Hepatocyte (in vitro differentiated cells): ENCODE results near the gene DCDC1. TPM values are rescaled to one million over a fixed set of nuclear protein-coding genes. Genes with fewer than 3 reads are reported as not detected.

ENCODE experiments used
- DNase-seq: peaks from one replicate; pipeline ENCODE4 v3.0.0-alpha.2; 2016; ENCODE audit warnings: low spot score
- H2AFZ ChIP-seq: fragments of 200-600 bp; sonication (generic); 2 replicates; pipeline ENCODE4 v1.6.0; 2016; ENCODE audit warnings: antibody characterized with exemption, mild to moderate bottlenecking
- H3K27ac ChIP-seq: fragments of 200-600 bp; sonication (generic); 2 replicates; pipeline ENCODE4 v1.5.1; 2016; ENCODE audit warnings: mild to moderate bottlenecking
- H3K27me3 ChIP-seq: fragments of 200-600 bp; sonication (generic); 2 replicates; pipeline ENCODE4 v1.6.1; 2016
- H3K36me3 ChIP-seq: fragments of 200-600 bp; sonication (generic); replicated peaks from 2 replicates; pipeline ENCODE4 v1.5.1; 2016; ENCODE audit warnings: low read depth; ENCODE audit not compliant: insufficient read depth
- H3K4me1 ChIP-seq: fragments of 200-600 bp; sonication (generic); 2 replicates; pipeline ENCODE4 v1.5.1; 2016; ENCODE audit warnings: mild to moderate bottlenecking, moderate library complexity; ENCODE audit not compliant: insufficient read depth
- H3K4me2 ChIP-seq: fragments of 200-600 bp; sonication (generic); 2 replicates; pipeline ENCODE4 v1.6.0; 2016
- H3K4me3 ChIP-seq: fragments of 200-600 bp; sonication (generic); 2 replicates; pipeline ENCODE4 v1.5.1; 2016; ENCODE audit warnings: mild to moderate bottlenecking
- H3K79me2 ChIP-seq: fragments of 200-600 bp; sonication (generic); 2 replicates; pipeline ENCODE4 v1.6.0; 2017; ENCODE audit warnings: mild to moderate bottlenecking
- H3K9me2 ChIP-seq: fragments of 200-600 bp; sonication (generic); replicated peaks from 2 replicates; pipeline ENCODE4 v1.6.0; 2017; ENCODE audit warnings: mild to moderate bottlenecking; ENCODE audit not compliant: insufficient read depth
- H3K9me3 ChIP-seq: fragments of 200-600 bp; sonication (generic); 2 replicates; pipeline ENCODE4 v1.5.1; 2016; ENCODE audit warnings: low read depth, mild to moderate bottlenecking
- H4K20me1 ChIP-seq: fragments of 200-600 bp; sonication (generic); 2 replicates; pipeline ENCODE4 v1.6.0; 2016; ENCODE audit warnings: mild to moderate bottlenecking; ENCODE audit not compliant: insufficient read depth, poor library complexity, severe bottlenecking
- CTCF ChIP-seq: fragments of 200-600 bp; sonication (generic); IDR thresholded peaks from 2 replicates; pipeline ENCODE4 v1.5.1; 2016; ENCODE audit warnings: antibody characterized with exemption, mild to moderate bottlenecking; ENCODE audit not compliant: poor library complexity
- EZH2 ChIP-seq: fragments of 200-600 bp; sonication (generic); IDR thresholded peaks from 2 replicates; pipeline ENCODE4 v1.6.1; 2016; ENCODE audit warnings: antibody characterized with exemption, mild to moderate bottlenecking, borderline replicate concordance
- EZH2phosphoT487 ChIP-seq: fragments of 200-600 bp; sonication (generic); IDR thresholded peaks from one replicate; pipeline ENCODE4 v1.6.1; 2018; ENCODE audit warnings: antibody characterized with exemption, mild to moderate bottlenecking, low read depth, moderate library complexity; ENCODE audit not compliant: unreplicated experiment, severe bottlenecking
- WGBS: methylation state at CpG from one replicate; pipeline ENCODE4 v1.1.6; 2016; ENCODE audit warnings: low lambda C conversion rate; ENCODE audit errors: missing lambda C conversion rate; 5-methylcytosine and 5-hydroxymethylcytosine counted together
- polyA plus RNA-seq: library from polyadenylated mRNA; unstranded; fragments of >200 nt; fragmentation: Nextera tagmentation; extraction: Ambion mirVana; gene quantifications from 2 replicates; pipeline ENCODE4 v1.2.1, GENCODE V29; 2016
- total RNA-seq: library from RNA; depleted of rRNA; stranded (reverse); fragments of >200 nt; gene quantifications from 2 replicates; pipeline ENCODE4 v1.2.3, GENCODE V29; 2014

DCDC1 gene
- total and polyA plus RNA-seq, 2 experiments from 2014 or later: 0.63 to 1.9 TPM

GRCh38 chr11:31026315-31026714 is 343.2 kb downstream of the DCDC1 start:
- H3K27ac ChIP-seq: no peak overlapping the region
- H2AFZ ChIP-seq: no peak overlapping the region
- no peaks in the 10 kb centered on the region for H4K20me1 ChIP-seq
- DNase-seq: no peak
- no peaks in the 10 kb centered on the region for H3K4me1 ChIP-seq
- TF ChIP-seq EZH2 (no peak), CTCF (no peak), EZH2phosphoT487 (no peak)
- no peaks in the 10 kb centered on the region for H3K9me3 ChIP-seq
- H3K79me2 ChIP-seq: no peaks in the 10 kb centered on the region
- no peaks in the 10 kb centered on the region for H3K9me2 ChIP-seq
- H3K4me3 ChIP-seq: no peak overlapping the region
- no peak overlapping the region for H3K4me2 ChIP-seq
- 88% methylated on average over 6 of the region's 6 CpGs for WGBS
- no peaks in the 10 kb centered on the region for H3K36me3 ChIP-seq
- H3K27me3 ChIP-seq: no peaks in the 10 kb centered on the region

GRCh38 chr11:31022080-31022479 is 347.5 kb downstream of the DCDC1 start:
- H3K4me3 ChIP-seq: no peak overlapping the region
- H3K4me1 ChIP-seq: no peaks in the 10 kb centered on the region
- H3K4me2 ChIP-seq: no peak overlapping the region
- no peaks in the 10 kb centered on the region for H3K27me3 ChIP-seq
- H3K9me2 ChIP-seq: no peaks in the 10 kb centered on the region
- no peaks in the 10 kb centered on the region for H4K20me1 ChIP-seq
- no peak overlapping the region for H3K27ac ChIP-seq
- WGBS: 43% methylated on average over 2 of the region's 2 CpGs
- no peaks in the 10 kb centered on the region for H3K36me3 ChIP-seq
- DNase-seq: no peak
- no peaks in the 10 kb centered on the region for H3K9me3 ChIP-seq
- no peaks in the 10 kb centered on the region for H3K79me2 ChIP-seq
- no peak overlapping the region for H2AFZ ChIP-seq
- TF ChIP-seq CTCF: no peak
- TF ChIP-seq EZH2phosphoT487: no peak
- no peak for TF ChIP-seq EZH2

- TF ChIP-seq CTCF (no peak), EZH2 (no peak), EZH2phosphoT487 (no peak)
- no peaks in the 10 kb centered on the region for H4K20me1 ChIP-seq
- no peaks in the 10 kb centered on the region for H3K9me3 ChIP-seq
- H3K36me3 ChIP-seq: no peaks in the 10 kb centered on the region
- no peak overlapping the region for H2AFZ ChIP-seq
- 77% methylated on average over 4 of the region's 4 CpGs for WGBS
- H3K4me1 ChIP-seq: no peaks in the 10 kb centered on the region
- H3K27ac ChIP-seq: no peak overlapping the region
- no peak for DNase-seq
- H3K4me3 ChIP-seq: no peak overlapping the region
- H3K27me3 ChIP-seq: no peaks in the 10 kb centered on the region
- H3K4me2 ChIP-seq: no peak overlapping the region
- H3K9me2 ChIP-seq: no peaks in the 10 kb centered on the region
- H3K79me2 ChIP-seq: no peaks in the 10 kb centered on the region
Observed at GRCh38 chr11:31019786-31020185, 349.8 kb downstream of the DCDC1 start.

- Histone ChIP-seq H3K4me1 (no peaks in the 10 kb centered on the region), H3K4me3 (no peak overlapping the region), H2AFZ (no peak overlapping the region), H3K79me2 (no peaks in the 10 kb centered on the region), H3K9me3 (no peaks in the 10 kb centered on the region), H4K20me1 (no peaks in the 10 kb centered on the region), H3K27ac (no peak overlapping the region), H3K9me2 (no peaks in the 10 kb centered on the region), H3K36me3 (no peaks in the 10 kb centered on the region), H3K27me3 (no peaks in the 10 kb centered on the region), H3K4me2 (no peak overlapping the region)
- TF ChIP-seq CTCF (no peak), EZH2phosphoT487 (no peak), EZH2 (no peak)
- DNase-seq: no peak
- WGBS: 81% methylated on average over 1 of the region's 1 CpG
Observed at GRCh38 chr11:31005202-31005601, 364.3 kb downstream of the DCDC1 start.
